MCF 10A (cell line): ENCODE measurements around the gene RAB33B. TPM values are rescaled to one million over a fixed set of nuclear protein-coding genes. Genes with fewer than 3 reads are reported as not detected.

Experiments used
- BruUV-seq: library from RNA; stranded (reverse); fragments of 400-500 nt; replicated peaks from 2 replicates; lab custom pipeline; 2021; lab: Mats Ljungman, UMichigan
- CTCF ChIA-PET: fragments of 300-600 bp; sonication (Branson Sonifier 250); formaldehyde crosslinking; extraction: SDS; loops from one replicate; lab custom pipeline; 2021; ENCODE audit warnings: antibody characterized with exemption, inconsistent platforms; lab: Yijun Ruan, JAX
- POLR2A ChIA-PET: fragments of 300-600, 350-650 bp; sonication (Branson Sonifier 250); formaldehyde crosslinking; extraction: SDS; loops from one replicate; lab custom pipeline; 2020; ENCODE audit warnings: antibody characterized with exemption, inconsistent platforms; lab: Yijun Ruan, JAX
- DNase-seq: peaks from one replicate; pipeline ENCODE4 v3.0.0-alpha.2; 2018; ENCODE audit not compliant: unreplicated experiment
- H3K27ac Mint-ChIP-seq: one replicate; pipeline ENCODE4 v1.8.0; 2022; ENCODE audit warnings: mild to moderate bottlenecking, low read depth, mixed read lengths; ENCODE audit not compliant: unreplicated experiment
- H3K27me3 Mint-ChIP-seq: one replicate; pipeline ENCODE4 v1.8.0; 2022; ENCODE audit warnings: mixed read lengths; ENCODE audit not compliant: insufficient read depth, unreplicated experiment
- H3K36me3 Mint-ChIP-seq: one replicate; pipeline ENCODE4 v1.8.0; 2022; ENCODE audit warnings: mild to moderate bottlenecking, moderate library complexity, mixed read lengths; ENCODE audit not compliant: insufficient read depth, unreplicated experiment
- H3K4me1 Mint-ChIP-seq: one replicate; pipeline ENCODE4 v1.8.0; 2022; ENCODE audit warnings: mixed read lengths; ENCODE audit not compliant: insufficient read depth, unreplicated experiment
- H3K4me3 Mint-ChIP-seq: one replicate; pipeline ENCODE4 v1.8.0; 2022; ENCODE audit warnings: mild to moderate bottlenecking, moderate library complexity, mixed read lengths; ENCODE audit not compliant: unreplicated experiment
- H3K9me3 Mint-ChIP-seq: one replicate; pipeline ENCODE4 v1.8.0; 2022; ENCODE audit warnings: mixed read lengths; ENCODE audit not compliant: unreplicated experiment
- intact Hi-C: fragments of 100-400 bp; cut with micrococcal nuclease; formaldehyde crosslinking; loops from 2 replicates; pipeline ENCODE4 v1.14.1; 2022
- total RNA-seq: library from RNA; stranded (reverse); gene quantifications from 2 replicates; pipeline ENCODE4 v1.2.3, GENCODE V29; 2022
- TF ChIP-seq, protein P1 (sequence below): fragments of 200-600 bp; IDR thresholded peaks from one replicate; pipeline ENCODE4 v1.8.0; 2022; ENCODE audit warnings: antibody characterized with exemption, mild to moderate bottlenecking; ENCODE audit not compliant: unreplicated experiment

The RAB33B gene
- total RNA-seq, 1 experiment from 2014 or later, result 6.3 TPM

DNA sequence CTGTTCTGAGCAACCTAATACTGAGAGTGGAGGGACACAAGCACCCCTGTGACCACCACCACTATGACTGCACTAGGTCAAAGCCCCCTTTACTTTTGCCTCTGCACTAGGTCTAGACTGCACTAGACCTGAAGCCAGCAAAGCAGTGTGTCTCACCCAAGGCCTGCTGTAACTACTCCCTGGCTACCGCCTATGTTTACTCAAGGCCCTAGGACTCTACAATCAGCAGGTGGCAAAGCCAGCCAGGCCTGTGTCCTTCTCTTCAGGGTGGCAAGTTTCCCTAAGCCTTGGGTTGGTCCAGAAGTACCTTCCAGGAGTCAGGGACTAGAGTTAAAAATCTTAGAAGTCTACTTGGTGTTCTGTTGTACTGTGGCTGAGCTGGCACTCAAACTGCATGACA lies 15.9 kb downstream of the RAB33B start:
- no TSS peak for BruUV-seq
- intact Hi-C loops, result no loop called here
- H3K4me3 Mint-ChIP-seq, result no peak overlapping the region
- DNase-seq, result no peak
- H3K36me3 Mint-ChIP-seq, result peaks cover 14% of the 10 kb centered on the region
- H3K4me1 Mint-ChIP-seq, result no peaks in the 10 kb centered on the region
- H3K27ac Mint-ChIP-seq, result peak overlapping the region; percentile 32
- POLR2A ChIA-PET, result no interaction called here
- CTCF ChIA-PET, result no interaction called here
- H3K27me3 Mint-ChIP-seq, result no peaks in the 10 kb centered on the region
- no peaks in the 10 kb centered on the region for H3K9me3 Mint-ChIP-seq
- TF ChIP-seq, protein P1, sequence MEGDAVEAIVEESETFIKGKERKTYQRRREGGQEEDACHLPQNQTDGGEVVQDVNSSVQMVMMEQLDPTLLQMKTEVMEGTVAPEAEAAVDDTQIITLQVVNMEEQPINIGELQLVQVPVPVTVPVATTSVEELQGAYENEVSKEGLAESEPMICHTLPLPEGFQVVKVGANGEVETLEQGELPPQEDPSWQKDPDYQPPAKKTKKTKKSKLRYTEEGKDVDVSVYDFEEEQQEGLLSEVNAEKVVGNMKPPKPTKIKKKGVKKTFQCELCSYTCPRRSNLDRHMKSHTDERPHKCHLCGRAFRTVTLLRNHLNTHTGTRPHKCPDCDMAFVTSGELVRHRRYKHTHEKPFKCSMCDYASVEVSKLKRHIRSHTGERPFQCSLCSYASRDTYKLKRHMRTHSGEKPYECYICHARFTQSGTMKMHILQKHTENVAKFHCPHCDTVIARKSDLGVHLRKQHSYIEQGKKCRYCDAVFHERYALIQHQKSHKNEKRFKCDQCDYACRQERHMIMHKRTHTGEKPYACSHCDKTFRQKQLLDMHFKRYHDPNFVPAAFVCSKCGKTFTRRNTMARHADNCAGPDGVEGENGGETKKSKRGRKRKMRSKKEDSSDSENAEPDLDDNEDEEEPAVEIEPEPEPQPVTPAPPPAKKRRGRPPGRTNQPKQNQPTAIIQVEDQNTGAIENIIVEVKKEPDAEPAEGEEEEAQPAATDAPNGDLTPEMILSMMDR, result no peak

DNA sequence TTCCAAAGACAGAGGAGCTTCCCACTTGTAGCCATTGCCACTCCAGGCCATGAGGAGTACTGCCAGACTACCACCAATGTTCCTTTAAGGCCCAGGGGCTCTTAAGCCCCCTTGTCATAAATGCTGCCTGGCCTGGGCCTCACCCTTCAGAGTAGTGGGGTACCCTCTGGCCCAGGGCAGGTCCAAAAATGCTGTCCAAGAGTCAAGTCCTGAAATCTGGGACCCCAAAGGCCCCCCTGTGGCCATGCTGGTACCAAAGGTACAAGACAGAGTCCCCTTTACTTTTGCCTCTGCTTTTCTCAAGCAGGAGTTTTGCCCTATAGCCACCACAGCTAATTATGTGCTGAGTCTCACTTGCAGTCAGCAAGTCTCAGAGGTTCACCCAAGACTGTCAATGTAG lies 16.4 kb downstream of the RAB33B start:
- Mint-ChIP-seq H3K36me3 (peaks cover 14% of the 10 kb centered on the region), H3K4me1 (no peaks in the 10 kb centered on the region), H3K4me3 (no peak overlapping the region), H3K27me3 (no peaks in the 10 kb centered on the region), H3K9me3 (no peaks in the 10 kb centered on the region), H3K27ac (no peak overlapping the region)
- intact Hi-C loops, result no loop called here
- CTCF ChIA-PET, result no interaction called here
- BruUV-seq, result no TSS peak
- TF ChIP-seq, protein P1, result no peak
- DNase-seq, result no peak
- POLR2A ChIA-PET, result no interaction called here

DNA sequence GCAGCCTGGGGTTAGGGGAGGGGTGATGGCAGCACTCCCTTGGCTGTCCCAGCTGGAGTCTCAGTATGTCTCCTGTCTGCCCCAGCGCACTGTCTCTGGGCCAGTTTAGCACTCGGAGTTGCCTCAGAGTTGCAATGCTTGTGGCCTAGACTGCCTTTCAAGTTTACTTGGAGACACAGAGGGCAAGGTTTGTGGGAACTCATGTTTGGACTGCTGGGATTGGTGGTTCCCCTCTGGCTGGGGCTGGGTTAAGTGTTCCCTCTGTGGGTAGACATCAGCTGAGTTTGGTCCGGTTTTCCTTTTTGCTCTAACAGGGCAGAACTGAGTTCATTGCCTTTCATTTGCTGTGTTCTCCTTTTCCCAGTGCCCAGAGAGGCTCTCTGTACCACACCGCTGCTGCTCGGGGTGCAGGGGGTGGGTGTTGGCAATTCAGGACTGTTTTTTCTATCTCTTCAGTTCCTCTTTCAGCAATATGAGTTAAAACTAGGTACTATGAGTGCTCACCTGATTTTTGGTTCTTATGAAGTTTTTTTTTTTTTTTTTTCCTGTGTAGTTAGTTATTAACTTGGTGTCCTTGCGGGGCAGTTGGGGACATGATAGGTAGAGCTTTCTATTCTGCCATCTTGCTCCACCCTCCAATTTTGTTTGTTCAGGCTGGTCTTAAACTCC lies 17.2 kb downstream of the RAB33B start:
- H3K9me3 Mint-ChIP-seq, result no peaks in the 10 kb centered on the region
- ChIA-PET CTCF (interaction anchor here (0.6 to 1.4 kb wide), 2 partner anchors 27 to 168 kb away, joined by 3 to 11 read pairs; no protein-coding TSS in a partner anchor), POLR2A (interaction anchor here (0.6 kb wide), 1 partner anchor 20 kb away, joined by 3 read pairs; no protein-coding TSS in a partner anchor)
- no peaks in the 10 kb centered on the region for H3K27me3 Mint-ChIP-seq
- DNase-seq, result no peak
- intact Hi-C loops, result no loop called here
- no peak overlapping the region for H3K4me3 Mint-ChIP-seq
- H3K27ac Mint-ChIP-seq, result no peak overlapping the region
- no TSS peak for BruUV-seq
- H3K36me3 Mint-ChIP-seq, result peaks cover 14% of the 10 kb centered on the region
- TF ChIP-seq, protein P1, result no peak
- H3K4me1 Mint-ChIP-seq, result no peaks in the 10 kb centered on the region

DNA sequence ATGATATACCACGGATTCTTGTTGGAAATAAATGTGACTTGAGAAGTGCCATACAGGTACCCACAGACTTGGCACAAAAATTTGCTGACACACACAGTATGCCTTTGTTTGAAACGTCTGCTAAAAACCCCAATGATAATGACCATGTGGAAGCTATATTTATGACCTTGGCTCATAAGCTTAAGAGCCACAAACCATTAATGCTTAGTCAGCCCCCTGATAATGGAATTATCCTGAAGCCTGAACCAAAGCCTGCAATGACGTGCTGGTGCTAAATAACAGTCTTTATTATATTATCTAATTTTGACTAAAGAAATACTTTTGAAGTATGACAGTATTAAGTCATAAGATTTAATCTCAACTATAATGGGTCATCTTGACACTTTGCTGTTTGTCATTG lies 18.9 kb downstream of the RAB33B start:
- ChIA-PET POLR2A (no interaction called here), CTCF (no interaction called here)
- Mint-ChIP-seq H3K27ac (no peak overlapping the region), H3K4me3 (no peak overlapping the region), H3K36me3 (peaks cover 14% of the 10 kb centered on the region), H3K4me1 (no peaks in the 10 kb centered on the region), H3K9me3 (no peaks in the 10 kb centered on the region), H3K27me3 (no peaks in the 10 kb centered on the region)
- BruUV-seq, result no TSS peak
- intact Hi-C loops, result no loop called here
- no peak for DNase-seq
- TF ChIP-seq, protein P1, result no peak
